ENCODE data around the gene HSDL2. TPM values are rescaled to one million over a fixed set of nuclear protein-coding genes. Genes with fewer than 3 reads are reported as not detected.
"Not testable (repeated sequence)": the region's sequence is repeated elsewhere in the genome, so short reads cannot be mapped to it uniquely, and the experiment has no call there.

HSDL2 gene
- total RNA-seq, 6 experiments from 2014 or later = 65.8 to 96.8 (median 79.8) TPM

DNA sequence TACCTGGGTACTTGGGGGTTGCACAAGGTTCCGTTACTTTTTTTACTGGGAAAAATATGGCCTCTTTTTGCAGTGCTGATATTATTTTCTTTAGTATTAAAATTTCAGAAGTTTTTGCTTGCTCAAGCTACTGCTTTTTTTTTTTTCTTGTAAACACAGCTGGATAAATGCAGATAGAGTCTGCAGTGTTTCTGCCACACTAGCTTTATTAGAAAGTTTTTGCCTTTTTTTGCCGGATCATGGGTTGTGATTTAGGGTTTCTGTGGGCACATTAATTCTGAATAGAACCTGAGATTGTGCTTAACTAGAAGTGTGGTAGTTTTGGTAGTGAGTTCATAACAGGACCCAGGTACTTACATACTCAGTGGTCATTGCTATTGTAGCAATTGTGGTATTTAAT, 126.7 kb downstream of the HSDL2 start:
- Histone ChIP-seq H3K9me3 (no peaks in the 10 kb centered on the region), H3K4me3 (no peak overlapping the region), H3K4me1 (peaks cover 0 to 38% (median 10%) of the 10 kb centered on the region in 4 donors), H3K27me3 (no peaks in the 10 kb centered on the region), H3K36me3 (no peaks in the 10 kb centered on the region), H3K27ac (peak overlapping the region in 2 of 3 donors; percentile 75 to 79)
- no peak for ATAC-seq
- no peak for DNase-seq
- no peak for TF ChIP-seq POLR2A (IDR thresholded peaks at IDR 0.05)
- TF ChIP-seq, protein P1, sequence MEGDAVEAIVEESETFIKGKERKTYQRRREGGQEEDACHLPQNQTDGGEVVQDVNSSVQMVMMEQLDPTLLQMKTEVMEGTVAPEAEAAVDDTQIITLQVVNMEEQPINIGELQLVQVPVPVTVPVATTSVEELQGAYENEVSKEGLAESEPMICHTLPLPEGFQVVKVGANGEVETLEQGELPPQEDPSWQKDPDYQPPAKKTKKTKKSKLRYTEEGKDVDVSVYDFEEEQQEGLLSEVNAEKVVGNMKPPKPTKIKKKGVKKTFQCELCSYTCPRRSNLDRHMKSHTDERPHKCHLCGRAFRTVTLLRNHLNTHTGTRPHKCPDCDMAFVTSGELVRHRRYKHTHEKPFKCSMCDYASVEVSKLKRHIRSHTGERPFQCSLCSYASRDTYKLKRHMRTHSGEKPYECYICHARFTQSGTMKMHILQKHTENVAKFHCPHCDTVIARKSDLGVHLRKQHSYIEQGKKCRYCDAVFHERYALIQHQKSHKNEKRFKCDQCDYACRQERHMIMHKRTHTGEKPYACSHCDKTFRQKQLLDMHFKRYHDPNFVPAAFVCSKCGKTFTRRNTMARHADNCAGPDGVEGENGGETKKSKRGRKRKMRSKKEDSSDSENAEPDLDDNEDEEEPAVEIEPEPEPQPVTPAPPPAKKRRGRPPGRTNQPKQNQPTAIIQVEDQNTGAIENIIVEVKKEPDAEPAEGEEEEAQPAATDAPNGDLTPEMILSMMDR (IDR thresholded peaks at IDR 0.05) = no peak
- 58% methylated on average over 2 of the region's 2 CpGs for WGBS (ENCODE audit: insufficient coverage, low coverage, low lambda C conversion rate, missing lambda C conversion rate)
- intact Hi-C loops (cut with DNase I) = no loop called here

DNA sequence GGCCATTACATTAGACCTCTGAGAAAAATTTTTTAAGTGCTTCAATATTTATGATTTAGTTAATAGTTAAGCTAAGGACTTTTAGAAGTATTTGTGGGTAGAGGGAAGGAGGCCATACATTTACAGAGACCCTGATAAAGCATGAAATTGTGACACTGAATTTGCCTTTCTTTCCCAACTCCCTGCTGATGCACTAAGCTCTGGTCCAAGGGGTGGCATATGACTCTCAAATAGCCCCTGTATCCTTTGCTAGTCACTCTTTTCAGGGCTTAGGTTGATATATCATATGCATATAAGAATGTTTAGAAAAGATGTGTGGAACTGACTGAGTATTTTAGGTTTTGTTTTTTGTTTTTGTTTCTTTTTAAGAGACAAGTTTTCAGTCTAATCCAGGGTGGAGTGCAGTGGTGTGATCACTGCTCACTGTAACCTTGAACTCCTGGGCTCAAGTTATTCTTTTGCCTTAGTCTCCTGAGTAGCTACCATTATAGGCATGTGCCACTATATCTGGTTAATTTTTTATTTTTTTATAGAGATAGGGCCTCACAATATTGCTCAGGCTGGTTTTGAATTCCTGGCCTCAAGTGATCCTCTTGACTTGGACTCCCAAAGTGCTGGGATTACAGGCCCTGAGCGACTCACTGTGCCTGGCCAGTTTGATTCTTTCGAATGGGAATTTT, 127.2 kb downstream of the HSDL2 start:
- intact Hi-C loops (cut with DNase I) = no loop called here
- Histone ChIP-seq H3K27me3 (no peaks in the 10 kb centered on the region), H3K9me3 (no peaks in the 10 kb centered on the region), H3K27ac (peak overlapping the region in 2 of 3 donors; percentile 75 to 79), H3K36me3 (no peaks in the 10 kb centered on the region), H3K4me1 (peaks cover 0 to 32% (median 9%) of the 10 kb centered on the region in 4 donors), H3K4me3 (no peak overlapping the region)
- 96% methylated on average over 2 of the region's 2 CpGs for WGBS (ENCODE audit: insufficient coverage, low coverage, low lambda C conversion rate, missing lambda C conversion rate)
- no peak for DNase-seq
- ATAC-seq = no peak
- no peak for TF ChIP-seq POLR2A (IDR thresholded peaks at IDR 0.05)
- TF ChIP-seq, protein P1 (IDR thresholded peaks at IDR 0.05) = no peak

DNA sequence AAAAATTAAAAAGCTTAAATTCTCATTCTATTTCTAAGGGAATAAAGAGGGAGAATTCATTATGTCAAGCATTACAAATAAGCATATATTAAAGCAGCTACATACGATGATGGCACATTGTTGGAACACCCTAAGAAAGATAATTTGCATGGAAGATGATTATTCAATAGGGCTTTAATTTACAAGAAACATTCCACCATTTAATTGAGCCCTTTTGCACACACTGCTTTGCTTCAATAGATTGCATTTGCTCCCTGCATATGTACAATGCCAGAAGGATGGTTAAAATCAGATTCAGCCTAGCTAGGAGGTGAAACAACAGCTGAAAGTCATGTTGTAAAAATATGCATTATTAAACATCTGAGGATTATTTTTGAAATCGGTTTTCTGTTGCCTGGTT, 128.5 kb downstream of the HSDL2 start:
- no peaks in the 10 kb centered on the region for H3K36me3 ChIP-seq
- intact Hi-C loops (cut with DNase I) = no loop called here
- no peak for DNase-seq
- no peaks in the 10 kb centered on the region for H3K9me3 ChIP-seq
- no peak for ATAC-seq
- H3K27ac ChIP-seq = no peak overlapping the region
- H3K27me3 ChIP-seq = no peaks in the 10 kb centered on the region
- TF ChIP-seq, protein P1 (IDR thresholded peaks at IDR 0.05) = no peak
- TF ChIP-seq POLR2A (IDR thresholded peaks at IDR 0.05) = no peak
- H3K4me3 ChIP-seq = no peak overlapping the region
- H3K4me1 ChIP-seq = peaks cover 0 to 21% (median 4%) of the 10 kb centered on the region in 4 donors
- WGBS (ENCODE audit: insufficient coverage, low coverage, low lambda C conversion rate, missing lambda C conversion rate) = 76% methylated on average over 2 of the region's 2 CpGs

DNA sequence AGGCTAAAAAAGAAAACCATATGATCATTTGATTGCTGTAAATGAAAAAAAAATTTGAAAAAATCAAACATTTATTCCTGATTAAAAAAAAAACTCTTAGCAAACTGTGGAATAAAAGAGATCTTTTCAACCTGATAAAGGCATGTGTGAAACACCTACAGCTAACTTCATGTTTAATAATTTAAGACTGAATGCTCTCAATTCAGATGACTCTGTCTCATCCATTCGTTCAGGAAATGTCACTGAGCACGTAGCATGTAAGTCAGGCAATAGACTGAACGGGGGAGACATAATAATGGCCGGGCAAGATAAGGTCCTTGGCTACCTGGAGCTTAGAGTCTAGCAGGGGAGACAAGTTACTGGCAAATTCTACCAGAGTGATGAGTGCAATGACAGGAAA, 132.5 kb downstream of the HSDL2 start:
- H3K36me3 ChIP-seq; ATAC-seq; H3K4me1 ChIP-seq; H3K9me3 ChIP-seq; intact Hi-C loops (cut with DNase I); H3K4me3 ChIP-seq; H3K27ac ChIP-seq; DNase-seq; H3K27me3 ChIP-seq: not testable (repeated sequence)
- WGBS (ENCODE audit: insufficient coverage, low coverage, low lambda C conversion rate, missing lambda C conversion rate) = 89% methylated on average over 3 of the region's 4 CpGs

DNA sequence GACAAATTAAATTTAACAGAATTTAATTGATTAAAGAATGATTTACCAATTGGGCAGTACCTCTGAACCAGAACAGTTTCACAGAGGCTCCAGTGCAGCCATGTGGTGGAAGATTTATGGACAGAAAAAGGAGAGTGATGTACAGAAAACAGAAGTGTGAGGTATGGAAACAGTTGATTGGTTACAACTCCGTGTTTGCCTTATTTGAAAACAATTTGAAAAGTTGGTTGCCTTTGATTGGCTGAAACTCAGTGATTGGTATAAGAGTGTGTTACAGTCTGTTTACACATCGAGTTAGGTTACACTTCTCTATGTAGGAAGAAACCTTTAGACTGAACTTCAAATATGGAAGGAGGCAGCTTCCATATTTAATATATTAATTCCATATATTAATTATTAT, 136.9 kb downstream of the HSDL2 start:
- Histone ChIP-seq H3K4me1 (no peaks in the 10 kb centered on the region), H3K27me3 (no peaks in the 10 kb centered on the region), H3K36me3 (no peaks in the 10 kb centered on the region), H3K27ac (no peak overlapping the region), H3K9me3 (no peaks in the 10 kb centered on the region), H3K4me3 (no peak overlapping the region)
- WGBS (ENCODE audit: insufficient coverage, low coverage, low lambda C conversion rate, missing lambda C conversion rate) = 96% methylated on average over 2 of the region's 2 CpGs
- intact Hi-C loops (cut with DNase I) = no loop called here
- DNase-seq (no peak), ATAC-seq (no peak)
- no peak for TF ChIP-seq POLR2A (IDR thresholded peaks at IDR 0.05)
- TF ChIP-seq, protein P1 (IDR thresholded peaks at IDR 0.05) = no peak
